PFSK-1 (cell line): ENCODE results near the gene HMCN2.

Experiments used
- POLR2AphosphoS5 ChIP-seq: IDR thresholded peaks from 2 replicates; pipeline ENCODE4 v1.6.1; 2012; ENCODE audit warnings: low read depth, mild to moderate bottlenecking, control low read depth, low read length, moderate library complexity
- TAF1 ChIP-seq: IDR thresholded peaks from 2 replicates; pipeline ENCODE4 v1.6.1; 2012; ENCODE audit warnings: low read length, control low read depth, borderline replicate concordance; ENCODE audit not compliant: insufficient read depth

- TF ChIP-seq POLR2AphosphoS5 = no peak
- no peak for TF ChIP-seq TAF1
Measured at GRCh38 chr9:130390986-130391385, 125.4 kb downstream of the HMCN2 start.
